ENCODE data around the gene NFATC2.

The NFATC2 gene

DNA sequence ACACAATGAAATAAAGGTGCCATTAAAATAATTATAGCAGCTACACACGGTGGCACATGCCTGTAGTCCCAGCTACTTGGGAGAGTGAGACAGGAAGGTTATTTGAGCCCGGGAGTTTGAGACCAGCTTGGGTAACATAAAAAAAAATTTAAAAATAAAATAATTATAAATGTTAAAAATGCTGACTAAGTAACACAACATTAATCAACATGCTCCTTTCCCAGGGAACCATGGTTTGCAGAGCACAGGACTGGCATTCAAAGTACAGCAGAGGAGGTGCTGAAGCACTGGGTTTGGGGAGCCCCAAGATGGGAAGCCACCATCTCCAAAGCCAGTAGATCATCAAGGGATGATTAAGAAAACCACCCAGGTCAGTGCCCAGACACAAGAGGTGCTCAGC lies 51.9 kb downstream of the NFATC2 start:
- H3K4me3 ChIP-seq (replicated peaks; ENCODE audit: low read depth, low read length) = no peak overlapping the region
- TF ChIP-seq, protein P1, sequence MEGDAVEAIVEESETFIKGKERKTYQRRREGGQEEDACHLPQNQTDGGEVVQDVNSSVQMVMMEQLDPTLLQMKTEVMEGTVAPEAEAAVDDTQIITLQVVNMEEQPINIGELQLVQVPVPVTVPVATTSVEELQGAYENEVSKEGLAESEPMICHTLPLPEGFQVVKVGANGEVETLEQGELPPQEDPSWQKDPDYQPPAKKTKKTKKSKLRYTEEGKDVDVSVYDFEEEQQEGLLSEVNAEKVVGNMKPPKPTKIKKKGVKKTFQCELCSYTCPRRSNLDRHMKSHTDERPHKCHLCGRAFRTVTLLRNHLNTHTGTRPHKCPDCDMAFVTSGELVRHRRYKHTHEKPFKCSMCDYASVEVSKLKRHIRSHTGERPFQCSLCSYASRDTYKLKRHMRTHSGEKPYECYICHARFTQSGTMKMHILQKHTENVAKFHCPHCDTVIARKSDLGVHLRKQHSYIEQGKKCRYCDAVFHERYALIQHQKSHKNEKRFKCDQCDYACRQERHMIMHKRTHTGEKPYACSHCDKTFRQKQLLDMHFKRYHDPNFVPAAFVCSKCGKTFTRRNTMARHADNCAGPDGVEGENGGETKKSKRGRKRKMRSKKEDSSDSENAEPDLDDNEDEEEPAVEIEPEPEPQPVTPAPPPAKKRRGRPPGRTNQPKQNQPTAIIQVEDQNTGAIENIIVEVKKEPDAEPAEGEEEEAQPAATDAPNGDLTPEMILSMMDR (IDR thresholded peaks at IDR 0.05; ENCODE audit: low read length, missing control alignments) = no peak
- no peak for DNase-seq (ENCODE audit: low read depth)

- no peak for DNase-seq (ENCODE audit: low read depth)
- no peak overlapping the region for H3K4me3 ChIP-seq (replicated peaks; ENCODE audit: low read depth, low read length)
- TF ChIP-seq, protein P1 (IDR thresholded peaks at IDR 0.05; ENCODE audit: low read length, missing control alignments) = no peak
Observed at GRCh38 chr20:51489611-51490010, 52.9 kb downstream of the NFATC2 start.

GRCh38 chr20:51488331-51488730 lies 54.2 kb downstream of the NFATC2 start:
- H3K4me3 ChIP-seq (replicated peaks; ENCODE audit: low read depth, low read length) = no peak overlapping the region
- TF ChIP-seq, protein P1 (IDR thresholded peaks at IDR 0.05; ENCODE audit: low read length, missing control alignments) = no peak
- peak; percentile 24 for DNase-seq (ENCODE audit: low read depth)

DNA sequence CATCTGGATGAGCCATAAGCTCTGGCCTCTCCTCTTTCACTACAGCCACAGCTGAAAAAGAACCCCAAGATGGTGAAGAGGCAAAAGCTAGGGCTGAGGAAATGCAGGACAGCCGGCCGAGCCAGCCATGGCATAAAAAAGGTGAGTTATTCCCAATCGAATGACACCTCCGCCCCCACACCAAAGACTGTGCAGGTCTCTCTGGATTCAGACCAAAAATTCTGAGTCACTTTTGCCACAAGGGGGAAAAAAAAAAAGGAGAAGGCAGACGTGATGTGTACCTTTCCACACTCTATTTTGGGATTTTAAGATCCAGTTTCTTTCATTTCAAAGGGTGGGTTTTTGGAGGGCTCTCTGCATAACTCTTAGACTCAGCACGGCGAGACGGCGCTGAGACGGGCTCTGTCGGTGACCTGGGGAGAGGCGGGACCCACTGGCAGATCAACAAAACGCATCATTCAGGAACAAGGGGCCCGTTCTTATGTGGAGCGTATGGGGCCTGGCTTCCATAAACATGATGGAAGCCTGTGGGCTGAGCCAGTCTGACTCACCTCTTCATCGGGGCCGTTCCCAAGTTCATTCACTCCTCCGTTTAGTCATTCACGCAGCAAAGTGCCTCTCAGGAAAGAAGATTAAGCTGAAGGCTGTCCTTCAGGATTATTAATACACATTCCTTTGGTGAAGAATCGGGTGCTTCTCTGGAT lies 54.8 kb downstream of the NFATC2 start:
- DNase-seq (ENCODE audit: low read depth) = peak; percentile 72
- peak overlapping the region; percentile 6 for H3K4me3 ChIP-seq (replicated peaks; ENCODE audit: low read depth, low read length)
- TF ChIP-seq, protein P1 (IDR thresholded peaks at IDR 0.05; ENCODE audit: low read length, missing control alignments) = no peak

- H3K4me3 ChIP-seq (replicated peaks; ENCODE audit: low read depth, low read length) = no peak overlapping the region
- TF ChIP-seq, protein P1 (IDR thresholded peaks at IDR 0.05; ENCODE audit: low read length, missing control alignments) = no peak
- DNase-seq (ENCODE audit: low read depth) = no peak
Observed at GRCh38 chr20:51487076-51487475, 55.4 kb downstream of the NFATC2 start.

DNA sequence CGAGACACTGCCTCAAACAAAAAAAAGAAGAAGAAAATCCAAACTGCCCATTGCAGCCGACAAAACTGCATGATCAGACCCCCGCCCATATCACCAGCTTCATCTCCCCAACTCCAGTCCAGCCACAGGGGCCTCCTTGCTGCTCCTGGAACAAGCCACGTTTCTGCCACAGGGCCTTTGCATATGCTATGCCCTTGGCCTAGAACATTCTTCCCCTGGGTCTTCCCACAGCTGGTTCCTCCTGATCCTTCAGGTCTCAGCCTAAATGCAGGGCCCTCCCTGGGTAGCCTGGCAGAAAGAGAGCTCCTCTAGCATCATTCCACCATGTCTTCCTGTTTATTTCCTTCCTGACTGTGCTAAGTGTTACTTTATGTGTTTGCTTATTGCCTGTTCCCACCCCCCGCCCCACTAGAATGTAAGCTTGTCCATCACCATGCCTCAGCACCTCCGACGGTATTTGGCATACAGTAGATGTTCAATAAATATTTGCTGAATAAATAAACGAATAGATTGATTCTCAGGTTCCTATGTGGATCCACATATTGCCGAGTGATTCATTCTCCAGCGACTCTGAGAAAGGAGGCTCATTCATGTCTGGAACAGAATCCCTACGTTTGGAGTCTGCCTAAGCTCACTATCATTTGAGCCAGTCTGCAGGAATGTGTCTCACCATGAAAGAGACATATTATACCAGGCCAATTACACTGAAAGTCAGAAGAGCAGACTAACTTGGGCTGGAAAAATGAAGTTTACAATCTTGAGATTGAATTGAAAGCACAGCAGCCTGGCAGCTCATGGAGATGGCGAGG lies 56.1 kb downstream of the NFATC2 start:
- H3K4me3 ChIP-seq (replicated peaks; ENCODE audit: low read depth, low read length) = no peak overlapping the region
- DNase-seq (ENCODE audit: low read depth) = no peak
- TF ChIP-seq, protein P1 (IDR thresholded peaks at IDR 0.05; ENCODE audit: low read length, missing control alignments) = no peak
